AG10803 (cell line): Measurements from ENCODE around the gene PIK3R6.

ENCODE experiments used
- DNase-seq: peaks from one replicate; pipeline ENCODE4 v3.0.0; 2010; ENCODE audit warnings: low read depth
- H3K4me3 ChIP-seq: 2 replicates; pipeline ENCODE4 v1.5.1; 2011; ENCODE audit warnings: mild to moderate bottlenecking, low read length, control low read depth
- CTCF ChIP-seq: conservative IDR thresholded peaks from 2 replicates; pipeline ENCODE4 v1.5.1; 2011; ENCODE audit warnings: mild to moderate bottlenecking, low read length, control low read depth, inconsistent platforms

Gene PIK3R6

GRCh38 chr17:8900207-8900606 lies 32.7 kb upstream of the PIK3R6 start:
- no peak for DNase-seq
- TF ChIP-seq CTCF = no peak
- no peak overlapping the region for H3K4me3 ChIP-seq

- no peak for DNase-seq
- no peak overlapping the region for H3K4me3 ChIP-seq
- no peak for TF ChIP-seq CTCF
These were observed 31.2 kb upstream of the PIK3R6 start for GRCh38 chr17:8898636-8899035.

GRCh38 chr17:8898126-8898525 lies 30.7 kb upstream of the PIK3R6 start:
- no peak overlapping the region for H3K4me3 ChIP-seq
- no peak for DNase-seq
- no peak for TF ChIP-seq CTCF

- no peak overlapping the region for H3K4me3 ChIP-seq
- no peak for DNase-seq
- no peak for TF ChIP-seq CTCF
These were observed 29.5 kb upstream of the PIK3R6 start for GRCh38 chr17:8896641-8897635.

- no peak overlapping the region for H3K4me3 ChIP-seq
- no peak for TF ChIP-seq CTCF
- DNase-seq = no peak
These were observed 28.6 kb upstream of the PIK3R6 start for GRCh38 chr17:8896087-8896486.

- H3K4me3 ChIP-seq = peak overlapping the region; percentile 26
- peak; percentile 92 for TF ChIP-seq CTCF
- DNase-seq = peak; percentile 74
These were observed 27.5 kb upstream of the PIK3R6 start for GRCh38 chr17:8894673-8895578.
